ENCODE measurements around the gene BPI.
"Not testable (repeated sequence)": the region's sequence is repeated elsewhere in the genome, so short reads cannot be mapped to it uniquely, and the experiment has no call there.

The BPI gene

GRCh38 chr20:38302786-38303185 lies 1.2 kb upstream of the BPI start:
- no peak for DNase-seq (ENCODE audit: low read depth, low spot score)

DNA sequence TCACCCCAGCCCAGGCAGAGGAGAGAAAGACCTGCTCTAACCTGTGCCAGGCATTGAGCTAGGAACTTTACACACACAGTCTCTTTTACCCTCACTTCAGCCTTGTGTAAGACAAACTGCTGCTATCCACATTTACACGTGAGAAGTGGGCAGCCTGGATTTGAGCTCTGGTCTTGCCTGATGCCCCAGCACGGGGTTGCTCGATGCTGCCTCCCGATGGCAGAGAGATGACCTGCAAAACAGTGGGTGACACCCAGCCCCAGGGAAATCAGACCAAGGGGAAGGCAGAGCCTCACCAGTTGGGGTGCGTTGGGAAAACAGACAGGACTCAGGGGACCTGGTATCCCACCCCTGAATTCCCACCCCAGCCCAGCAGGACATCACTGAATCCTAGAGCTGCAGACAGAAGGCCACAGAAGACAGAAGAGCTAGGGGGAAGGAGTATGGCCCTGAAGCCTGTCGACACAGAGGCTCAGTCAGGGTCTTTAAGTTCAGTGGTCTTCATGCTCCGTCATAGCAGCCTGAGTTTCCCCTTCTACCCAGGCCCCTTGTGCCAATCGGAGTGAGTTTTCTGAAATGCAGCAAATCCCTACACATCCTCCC lies 990 bp downstream of the BPI start:
- DNase-seq (ENCODE audit: low read depth, low spot score): no peak

DNA sequence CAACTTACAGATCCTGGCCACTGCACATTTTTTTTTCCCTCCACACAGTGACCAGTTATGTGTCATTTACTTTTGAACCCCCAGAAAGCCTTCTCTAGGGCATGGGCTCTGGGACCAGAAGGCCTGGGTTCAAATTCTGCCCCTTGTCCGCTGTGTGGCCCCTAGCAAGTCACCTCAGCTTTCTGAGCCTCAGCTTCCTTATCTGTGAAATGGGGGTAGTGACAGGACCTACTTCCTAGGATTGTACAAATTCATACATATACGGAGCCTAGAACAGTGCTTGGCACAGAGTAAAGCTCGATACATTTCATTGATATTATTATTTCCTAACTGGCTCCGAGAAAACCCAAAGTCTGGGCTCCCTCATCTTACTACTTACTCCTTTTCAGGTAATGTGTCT lies 1.6 kb downstream of the BPI start:
- DNase-seq (ENCODE audit: low read depth, low spot score): no peak

DNA sequence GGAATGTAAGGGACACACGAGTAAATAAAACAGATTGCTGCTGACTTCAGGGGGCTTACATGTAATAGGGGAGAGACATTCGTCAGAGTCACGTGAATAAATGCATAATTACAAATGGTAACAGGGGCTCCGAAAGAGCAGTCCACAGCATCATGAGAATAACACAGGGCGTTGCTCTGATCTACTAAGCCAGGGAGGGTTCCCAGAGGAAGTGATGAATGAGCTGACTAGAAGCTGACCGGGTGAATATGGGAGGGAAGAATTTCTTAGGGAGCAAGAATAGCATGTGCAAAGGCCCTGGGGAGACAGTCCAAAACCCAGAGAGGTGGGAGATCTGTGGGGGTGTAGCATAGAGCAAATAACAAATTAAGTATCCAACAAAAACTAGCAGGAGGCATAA lies 2.4 kb downstream of the BPI start:
- no peak for DNase-seq (ENCODE audit: low read depth, low spot score)

DNA sequence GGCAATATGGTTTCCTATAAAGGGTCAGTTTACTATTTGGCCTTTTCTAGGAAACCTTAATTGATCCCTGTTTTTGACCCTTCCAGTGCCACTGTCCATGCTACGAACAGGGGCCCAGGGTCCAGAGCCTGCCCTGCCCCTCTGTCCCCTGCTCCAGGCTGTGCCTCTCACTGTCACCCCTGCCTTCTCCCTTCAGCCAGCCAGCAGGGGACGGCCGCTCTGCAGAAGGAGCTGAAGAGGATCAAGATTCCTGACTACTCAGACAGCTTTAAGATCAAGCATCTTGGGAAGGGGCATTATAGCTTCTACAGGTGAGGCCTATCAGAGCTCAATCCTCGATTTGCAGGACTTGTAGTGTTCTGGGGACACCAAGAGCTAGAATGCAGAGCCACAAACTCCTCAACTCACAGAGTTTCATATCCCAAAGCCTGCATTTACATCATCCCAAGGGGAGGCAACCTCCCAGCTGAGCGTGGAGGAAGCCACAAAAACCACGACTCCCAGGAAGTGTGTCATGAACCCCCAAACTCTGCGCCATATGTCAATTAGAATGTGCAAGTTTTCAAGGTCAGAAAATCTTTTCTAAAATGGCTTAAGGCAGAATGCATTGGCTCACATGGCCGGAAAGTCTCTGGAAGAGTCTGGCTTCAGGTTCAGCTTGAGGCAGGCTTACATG lies 3.6 kb downstream of the BPI start:
- no peak for DNase-seq (ENCODE audit: low read depth, low spot score)

DNA sequence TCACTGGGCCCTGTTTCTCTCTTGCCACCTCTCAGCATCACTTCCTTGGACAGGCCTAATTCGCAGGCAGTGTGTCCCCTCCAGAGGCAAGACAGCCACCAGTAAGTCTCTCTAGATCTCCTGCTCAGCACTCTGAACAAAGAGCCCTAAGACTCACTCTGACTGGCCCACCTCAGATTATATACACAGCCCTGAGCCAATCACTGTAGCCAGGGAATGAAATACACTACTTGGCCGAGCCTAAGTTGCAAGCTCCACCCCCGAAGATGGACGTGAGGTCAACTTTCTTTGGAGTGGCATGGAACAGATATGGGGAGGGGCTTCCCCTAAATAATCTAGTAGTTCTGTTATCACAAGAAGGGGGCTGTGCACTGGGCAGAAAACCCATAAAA lies 4.1 kb downstream of the BPI start:
- DNase-seq (ENCODE audit: low read depth, low spot score): no peak

DNA sequence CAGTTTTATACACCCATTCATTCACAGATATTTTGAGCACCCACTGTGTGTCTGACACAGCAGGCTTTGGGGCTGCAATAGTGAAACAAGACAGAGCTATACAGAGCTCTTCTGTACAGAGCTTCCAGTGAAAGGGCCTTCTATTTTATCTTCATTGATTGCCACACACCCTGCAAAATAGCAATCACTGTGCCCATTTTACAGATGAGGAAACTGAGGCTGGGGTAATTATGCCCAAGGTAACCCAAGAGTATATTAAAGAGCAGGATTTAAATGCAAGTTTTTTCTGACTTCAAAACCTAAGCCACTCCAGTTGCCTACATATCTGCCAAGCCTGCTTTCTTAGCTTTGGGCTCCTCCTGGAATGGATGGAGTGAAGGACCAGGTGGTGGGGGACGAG lies 4.5 kb downstream of the BPI start:
- DNase-seq (ENCODE audit: low read depth, low spot score): no peak

GRCh38 chr20:38311091-38311490 lies 7.1 kb downstream of the BPI start:
- DNase-seq (ENCODE audit: low read depth, low spot score): no peak

GRCh38 chr20:38311491-38311890 lies 7.5 kb downstream of the BPI start:
- no peak for DNase-seq (ENCODE audit: low read depth, low spot score)

DNA sequence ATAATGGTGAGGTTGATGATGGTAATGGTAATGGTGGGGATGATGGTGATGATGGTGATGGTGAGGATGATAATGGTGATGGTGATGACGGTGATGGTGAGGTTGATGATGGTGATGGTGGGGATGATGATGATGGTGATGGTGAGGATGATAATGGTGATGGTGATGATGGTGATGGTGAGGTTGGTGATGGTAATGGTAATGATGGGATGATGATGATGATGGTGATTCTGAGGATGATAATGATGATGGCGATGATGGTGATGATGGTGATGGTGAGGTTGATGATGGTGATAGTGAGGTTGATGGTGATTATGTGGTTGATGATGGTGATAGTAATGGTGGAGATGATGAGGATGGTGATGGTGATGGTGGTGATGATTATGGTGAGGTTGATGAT lies 9.7 kb downstream of the BPI start:
- DNase-seq (ENCODE audit: low read depth, low spot score): no peak

- not testable (repeated sequence) for DNase-seq (ENCODE audit: low read depth, low spot score)
Measured at GRCh38 chr20:38314350-38314749, 10.4 kb downstream of the BPI start.

DNA sequence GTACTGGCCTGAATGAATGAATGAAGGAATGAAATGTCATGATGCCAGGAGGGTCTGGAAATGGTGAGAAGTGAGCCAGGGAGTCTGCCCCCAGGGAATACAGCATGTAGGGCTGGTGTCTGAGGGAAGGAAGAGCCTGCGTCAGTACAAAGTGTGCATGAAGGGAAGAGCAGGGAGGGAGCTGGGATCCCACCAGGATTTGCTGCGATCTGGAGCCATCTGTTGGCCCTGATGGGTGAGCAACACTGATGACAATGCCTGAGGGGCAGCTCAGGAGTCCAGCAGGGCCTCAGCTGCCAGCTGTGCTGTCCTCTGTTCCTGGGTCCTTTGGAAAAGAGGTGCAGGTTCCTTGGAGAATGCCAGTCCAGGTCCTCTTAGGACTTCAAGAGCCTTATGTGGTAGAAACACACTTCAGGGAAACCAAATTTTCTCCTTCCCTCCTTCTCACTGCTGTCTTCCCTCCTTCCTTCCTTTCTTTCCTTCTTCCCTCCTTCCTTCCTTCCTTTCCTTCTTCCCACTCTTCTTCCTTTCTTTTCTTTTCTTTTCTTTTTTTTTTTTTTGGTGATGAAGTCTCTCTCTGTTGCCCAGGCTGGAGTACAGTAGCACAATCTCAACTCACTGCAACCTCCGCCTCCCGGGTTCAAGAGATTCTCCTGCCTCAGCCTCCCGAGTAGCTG lies 11.5 kb downstream of the BPI start:
- DNase-seq (ENCODE audit: low read depth, low spot score): no peak

GRCh38 chr20:38316341-38316740 lies 12.4 kb downstream of the BPI start:
- no peak for DNase-seq (ENCODE audit: low read depth, low spot score)

GRCh38 chr20:38317422-38317821 lies 13.5 kb downstream of the BPI start:
- no peak for DNase-seq (ENCODE audit: low read depth, low spot score)

- no peak for DNase-seq (ENCODE audit: low read depth, low spot score)
Measured at GRCh38 chr20:38320221-38320620, 16.3 kb downstream of the BPI start.

GRCh38 chr20:38321959-38322598 lies 18.1 kb downstream of the BPI start:
- no peak for DNase-seq (ENCODE audit: low read depth, low spot score)

DNA sequence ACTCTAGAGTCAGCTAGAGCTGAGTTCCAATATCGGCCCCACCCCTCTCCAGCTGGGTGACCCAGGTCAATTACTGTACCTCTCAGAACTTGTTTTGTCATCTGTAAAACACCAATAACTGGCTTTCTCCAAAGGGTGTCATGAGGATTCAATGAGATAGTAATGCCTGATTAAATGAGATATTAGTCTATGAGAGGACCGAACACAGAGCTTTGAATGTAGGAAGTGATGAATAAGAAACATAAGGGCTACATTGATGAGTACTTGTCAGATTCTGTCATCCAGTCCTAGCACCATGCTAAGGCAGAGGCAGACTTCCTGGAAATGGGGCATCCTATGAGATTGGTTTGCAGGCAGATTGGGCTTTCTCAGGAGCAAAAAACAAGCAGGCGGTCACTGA lies 20.2 kb downstream of the BPI start:
- no peak for DNase-seq (ENCODE audit: low read depth, low spot score)

DNA sequence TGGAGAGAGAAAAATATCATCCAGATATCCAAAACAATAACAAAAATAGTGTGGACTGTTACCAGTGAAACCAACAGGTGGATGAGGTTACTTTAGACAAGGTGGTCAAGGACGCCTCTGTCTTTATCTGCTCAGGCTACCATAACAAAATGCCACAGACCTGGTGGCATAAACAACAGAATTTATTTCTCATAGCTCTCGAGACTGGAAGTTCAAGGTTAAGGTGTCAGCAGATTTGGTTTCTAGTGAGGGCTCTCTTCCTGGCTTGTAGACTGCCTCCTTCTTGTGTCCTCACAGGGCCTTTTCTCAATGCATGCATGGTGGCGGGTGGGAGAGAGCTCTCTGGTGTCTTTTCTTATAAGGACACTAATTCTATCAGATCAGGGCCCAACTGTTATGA lies 21.2 kb downstream of the BPI start:
- no peak for DNase-seq (ENCODE audit: low read depth, low spot score)

- DNase-seq (ENCODE audit: low read depth, low spot score): no peak
Measured at GRCh38 chr20:38325905-38326304, 21.9 kb downstream of the BPI start.

DNA sequence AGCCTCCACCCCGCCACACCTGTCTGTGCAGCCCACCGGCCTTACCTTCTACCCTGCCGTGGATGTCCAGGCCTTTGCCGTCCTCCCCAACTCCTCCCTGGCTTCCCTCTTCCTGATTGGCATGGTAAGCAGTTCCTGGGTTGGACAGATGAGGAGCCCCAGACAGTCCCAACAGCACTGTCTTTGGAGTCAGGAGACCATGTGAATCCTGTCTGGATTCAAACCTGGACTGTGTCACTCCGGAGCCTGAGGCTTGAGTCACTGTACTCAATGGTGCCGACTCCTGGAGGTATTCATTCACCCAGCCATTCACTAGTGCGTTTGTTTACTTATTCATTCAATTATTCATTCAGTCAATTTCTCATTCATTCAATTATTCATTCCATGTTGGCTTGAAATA lies 22.4 kb downstream of the BPI start:
- DNase-seq (ENCODE audit: low read depth, low spot score): no peak

DNA sequence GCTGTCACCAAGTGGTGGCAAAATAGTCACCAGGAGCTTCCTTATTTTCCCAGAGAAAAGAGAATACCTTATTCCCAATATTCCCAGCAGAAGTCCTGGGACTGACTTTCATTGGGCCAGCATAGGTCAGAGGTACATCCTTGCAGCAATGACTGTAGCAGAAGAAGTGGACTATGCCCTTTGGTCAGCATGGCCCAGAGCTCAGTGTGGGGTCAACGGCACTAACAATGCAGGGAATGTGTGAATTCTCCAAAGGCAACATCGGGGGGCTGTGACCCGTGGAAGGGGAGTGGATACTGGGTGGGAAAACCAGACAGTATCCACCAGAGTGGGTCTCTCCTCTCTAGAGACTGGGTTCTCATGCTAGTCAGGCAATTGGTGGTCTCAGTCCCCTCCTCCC lies 26.7 kb downstream of the BPI start:
- DNase-seq (ENCODE audit: low read depth, low spot score): no peak

DNA sequence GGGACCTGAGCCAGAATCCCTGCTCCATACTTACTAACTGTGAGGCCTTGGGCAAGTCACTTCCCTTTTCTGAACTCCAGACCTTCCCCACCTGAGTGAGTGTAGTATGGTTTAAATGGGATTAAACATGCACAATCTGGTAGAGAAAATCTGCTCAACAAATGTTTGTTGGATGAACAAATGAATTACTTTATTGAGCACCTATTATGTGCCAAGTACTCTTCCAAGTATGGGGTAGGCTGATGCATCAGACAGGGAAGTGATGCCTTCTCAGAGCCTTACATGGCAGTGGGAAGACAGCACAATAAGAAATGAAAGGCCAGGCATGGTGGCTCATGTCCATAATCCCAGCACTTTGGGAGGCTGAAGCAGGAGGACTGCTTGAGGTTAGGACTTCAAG lies 27.3 kb downstream of the BPI start:
- DNase-seq (ENCODE audit: low read depth, low spot score): no peak

DNA sequence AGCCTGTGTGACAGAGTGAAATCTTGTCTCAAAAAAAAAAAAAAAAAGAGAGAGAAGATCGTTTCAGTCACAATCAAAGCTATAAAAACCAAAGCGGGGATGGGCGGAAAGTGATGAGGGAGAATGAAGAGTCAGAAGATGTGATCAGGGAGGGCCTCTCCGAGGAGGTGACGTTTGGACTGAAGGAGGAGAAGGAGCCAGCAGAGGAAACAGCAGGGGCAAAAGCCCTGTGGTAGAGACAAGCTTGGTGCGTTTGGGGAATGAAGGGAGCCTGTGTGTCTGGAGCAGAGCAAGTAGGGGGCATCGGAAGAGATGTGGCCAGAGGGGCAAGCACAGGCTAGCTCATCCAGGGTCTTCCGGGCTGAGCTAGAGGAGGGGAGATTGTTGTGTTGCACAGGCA lies 27.9 kb downstream of the BPI start:
- DNase-seq (ENCODE audit: low read depth, low spot score): no peak
